GM21526 (cell line): Measurements from ENCODE around the gene TMEM30A.

Experiments used
- ATAC-seq: cut with Tn5 transposase; IDR thresholded peaks from one replicate; pipeline ENCODE4 v1.9.1; 2021; ENCODE audit warnings: moderate library complexity; ENCODE audit not compliant: unreplicated experiment, low FRiP score

The TMEM30A gene

GRCh38 chr6:75266716-75267291 lies 17.8 kb downstream of the TMEM30A start:
- peak; percentile 74 for ATAC-seq

GRCh38 chr6:75263401-75263750 lies 21.2 kb downstream of the TMEM30A start:
- no peak for ATAC-seq

GRCh38 chr6:75262716-75263400 lies 21.7 kb downstream of the TMEM30A start:
- ATAC-seq = no peak

GRCh38 chr6:75261299-75261698 lies 23.3 kb downstream of the TMEM30A start:
- no peak for ATAC-seq

- no peak for ATAC-seq
These were observed 27.1 kb downstream of the TMEM30A start for GRCh38 chr6:75257343-75258087.

- no peak for ATAC-seq
These were observed 34.0 kb downstream of the TMEM30A start for GRCh38 chr6:75250552-75250951.

GRCh38 chr6:75249837-75250236 lies 34.8 kb downstream of the TMEM30A start:
- ATAC-seq = no peak

GRCh38 chr6:75246386-75246785 lies 38.2 kb downstream of the TMEM30A start:
- ATAC-seq = no peak

- ATAC-seq = peak; percentile 9
These were observed 40.5 kb downstream of the TMEM30A start for GRCh38 chr6:75244063-75244584.

GRCh38 chr6:75243333-75244062 lies 41.1 kb downstream of the TMEM30A start, which contains the start of gene COX7A2:
Gene COX7A2, minus strand, starts transcription at chr6:75243801. Its CDS starts 67 bp downstream, at chr6:75243734.
- ATAC-seq = peak; percentile 96

GRCh38 chr6:75236630-75237029 lies 48.0 kb downstream of the TMEM30A start:
- no peak for ATAC-seq

GRCh38 chr6:75235271-75235670 lies 49.3 kb downstream of the TMEM30A start:
- no peak for ATAC-seq

GRCh38 chr6:75234126-75234865 lies 50.3 kb downstream of the TMEM30A start:
- ATAC-seq = no peak

GRCh38 chr6:75233092-75233615 lies 51.4 kb downstream of the TMEM30A start:
- no peak for ATAC-seq

- ATAC-seq = no peak
These were observed 53.9 kb downstream of the TMEM30A start for GRCh38 chr6:75230484-75231325.

- no peak for ATAC-seq
These were observed 60.2 kb downstream of the TMEM30A start for GRCh38 chr6:75224303-75224926.

- no peak for ATAC-seq
These were observed 61.2 kb downstream of the TMEM30A start for GRCh38 chr6:75223428-75223827.

GRCh38 chr6:75222261-75222660 lies 62.3 kb downstream of the TMEM30A start:
- no peak for ATAC-seq

GRCh38 chr6:75221116-75221515 lies 63.5 kb downstream of the TMEM30A start:
- no peak for ATAC-seq
